KOPT-K1 (cell line): Measurements from ENCODE around the gene ROR1.

Source experiments
- H3K27ac ChIP-seq: fragments of 200-600 bp; sonication (generic); 2 replicates; pipeline ENCODE4 v1.5.1; 2016; ENCODE audit warnings: antibody characterized with exemption, mild to moderate bottlenecking, low read depth, low read length; ENCODE audit not compliant: poor library complexity, severe bottlenecking
- H3K36me3 ChIP-seq: fragments of 200-600 bp; sonication (generic); 2 replicates; pipeline ENCODE4 v1.5.1; 2017; ENCODE audit warnings: antibody characterized with exemption, mild to moderate bottlenecking, low read length, moderate library complexity; ENCODE audit not compliant: insufficient read depth
- H3K9me3 ChIP-seq: fragments of 200-600 bp; sonication (generic); 2 replicates; pipeline ENCODE4 v1.5.1; 2017; ENCODE audit warnings: antibody characterized with exemption, low read length, mild to moderate bottlenecking; ENCODE audit not compliant: insufficient read depth, poor library complexity, severe bottlenecking

The ROR1 gene

DNA sequence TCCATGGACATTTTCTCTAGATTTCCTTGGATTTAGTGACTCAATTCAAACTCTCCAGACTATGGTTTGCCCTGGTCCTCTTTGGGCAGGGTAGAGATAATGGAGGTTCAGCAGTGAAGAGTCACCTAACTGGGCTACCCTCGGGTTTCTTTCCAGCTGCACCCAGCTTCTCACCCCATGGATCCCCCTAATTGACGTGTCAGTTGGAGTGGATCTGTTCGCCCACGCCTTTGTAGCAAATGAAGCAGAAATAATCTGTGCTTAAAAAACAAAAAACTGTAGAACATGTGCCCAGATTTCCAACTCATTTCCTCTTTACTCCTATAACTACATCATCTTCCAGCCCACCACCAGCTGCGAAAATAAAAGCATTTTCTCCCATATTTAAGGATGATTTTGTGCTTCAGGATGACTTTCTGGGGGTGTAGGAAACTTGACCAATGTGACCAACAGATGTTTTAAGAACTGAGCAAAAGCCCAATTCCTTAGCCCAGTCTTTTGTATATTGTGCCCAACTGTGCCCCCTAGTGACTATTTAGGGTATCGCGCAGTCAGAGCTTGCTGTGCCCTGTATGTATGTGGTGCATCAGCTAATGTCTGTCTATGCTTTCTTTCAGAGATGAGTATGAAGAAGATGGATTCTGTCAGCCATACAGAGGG lies 363.1 kb downstream of the ROR1 start:
- no peaks in the 10 kb centered on the region for H3K36me3 ChIP-seq
- no peak overlapping the region for H3K27ac ChIP-seq
- no peaks in the 10 kb centered on the region for H3K9me3 ChIP-seq

GRCh38 chr1:64137412-64137803 lies 363.6 kb downstream of the ROR1 start:
- Histone ChIP-seq H3K9me3 (no peaks in the 10 kb centered on the region), H3K36me3 (no peaks in the 10 kb centered on the region), H3K27ac (no peak overlapping the region)

DNA sequence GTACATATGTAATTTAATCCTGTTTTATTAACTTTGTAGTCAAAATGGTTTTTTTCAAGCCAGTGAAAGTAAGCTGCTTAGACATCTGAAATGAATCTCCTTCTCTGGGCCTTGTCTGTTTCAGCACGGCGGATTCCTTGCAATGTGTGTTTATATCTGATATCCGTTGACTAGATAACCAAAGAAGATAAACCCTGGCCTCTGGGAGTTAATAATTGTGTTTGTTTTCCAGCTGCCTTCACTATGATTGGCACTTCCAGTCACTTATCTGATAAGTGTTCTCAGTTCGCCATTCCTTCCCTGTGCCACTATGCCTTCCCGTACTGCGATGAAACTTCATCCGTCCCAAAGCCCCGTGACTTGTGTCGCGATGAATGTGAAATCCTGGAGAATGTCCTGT lies 366.1 kb downstream of the ROR1 start:
- H3K27ac ChIP-seq, result no peak overlapping the region

GRCh38 chr1:64140596-64140995 lies 366.8 kb downstream of the ROR1 start:
- H3K27ac ChIP-seq, result no peak overlapping the region
- H3K9me3 ChIP-seq, result no peaks in the 10 kb centered on the region
- H3K36me3 ChIP-seq, result no peaks in the 10 kb centered on the region

More for the DNA sequence above, 366.1 kb downstream of the ROR1 start:
- H3K9me3 ChIP-seq, result no peaks in the 10 kb centered on the region
- no peaks in the 10 kb centered on the region for H3K36me3 ChIP-seq

- H3K36me3 ChIP-seq, result no peaks in the 10 kb centered on the region
- H3K9me3 ChIP-seq, result no peaks in the 10 kb centered on the region
- no peak overlapping the region for H3K27ac ChIP-seq
These were observed 373.4 kb downstream of the ROR1 start for GRCh38 chr1:64147045-64147724.

DNA sequence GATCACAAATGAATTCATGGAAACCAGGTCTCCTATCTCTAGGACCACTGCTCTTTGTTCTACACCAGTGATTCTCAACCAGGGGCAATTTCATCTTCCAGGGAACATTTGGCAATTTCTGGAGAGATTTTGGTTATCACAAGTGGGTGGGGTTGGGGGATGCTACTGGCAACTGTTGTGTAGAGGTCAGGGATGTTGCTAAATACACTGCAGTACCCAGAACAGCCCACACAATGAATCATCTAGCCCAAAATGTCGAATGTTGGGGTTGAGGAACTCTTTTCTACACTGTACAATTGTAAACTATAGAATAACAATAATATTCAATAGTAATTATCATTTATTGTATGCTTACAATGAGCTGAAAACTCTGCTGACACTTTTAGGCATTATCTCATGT lies 373.9 kb downstream of the ROR1 start:
- Histone ChIP-seq H3K36me3 (no peaks in the 10 kb centered on the region), H3K27ac (no peak overlapping the region), H3K9me3 (no peaks in the 10 kb centered on the region)

GRCh38 chr1:64150266-64150665 lies 376.4 kb downstream of the ROR1 start:
- Histone ChIP-seq H3K9me3 (no peaks in the 10 kb centered on the region), H3K36me3 (no peaks in the 10 kb centered on the region), H3K27ac (no peak overlapping the region)

GRCh38 chr1:64150729-64151230 lies 377.0 kb downstream of the ROR1 start:
- H3K27ac ChIP-seq, result no peak overlapping the region

DNA sequence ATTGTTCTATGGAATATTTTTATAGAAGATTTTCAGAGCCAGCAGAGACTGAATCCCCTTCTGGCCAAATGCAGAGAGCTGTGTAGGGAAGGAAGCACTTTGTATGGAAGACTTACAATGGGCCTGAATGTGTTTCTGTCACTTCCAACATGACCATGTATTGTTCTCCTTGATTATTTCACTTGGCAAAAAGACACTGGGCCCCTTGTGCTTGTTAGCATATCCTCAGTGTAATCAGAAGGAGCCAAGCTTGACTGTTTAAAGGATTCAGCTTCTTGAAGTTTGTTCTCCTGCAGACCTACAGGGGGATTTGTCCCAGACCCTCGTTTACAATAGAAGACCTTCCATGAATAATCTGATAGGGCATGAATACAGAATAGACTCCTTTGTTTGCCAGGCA lies 381.5 kb downstream of the ROR1 start:
- Histone ChIP-seq H3K27ac (no peak overlapping the region), H3K36me3 (no peaks in the 10 kb centered on the region), H3K9me3 (no peaks in the 10 kb centered on the region)

More at GRCh38 chr1:64150729-64151230, 377.0 kb downstream of the ROR1 start:
- no peaks in the 10 kb centered on the region for H3K9me3 ChIP-seq
- no peaks in the 10 kb centered on the region for H3K36me3 ChIP-seq

GRCh38 chr1:64161357-64161941 lies 387.6 kb downstream of the ROR1 start:
- Histone ChIP-seq H3K27ac (no peak overlapping the region), H3K9me3 (no peaks in the 10 kb centered on the region), H3K36me3 (no peaks in the 10 kb centered on the region)

DNA sequence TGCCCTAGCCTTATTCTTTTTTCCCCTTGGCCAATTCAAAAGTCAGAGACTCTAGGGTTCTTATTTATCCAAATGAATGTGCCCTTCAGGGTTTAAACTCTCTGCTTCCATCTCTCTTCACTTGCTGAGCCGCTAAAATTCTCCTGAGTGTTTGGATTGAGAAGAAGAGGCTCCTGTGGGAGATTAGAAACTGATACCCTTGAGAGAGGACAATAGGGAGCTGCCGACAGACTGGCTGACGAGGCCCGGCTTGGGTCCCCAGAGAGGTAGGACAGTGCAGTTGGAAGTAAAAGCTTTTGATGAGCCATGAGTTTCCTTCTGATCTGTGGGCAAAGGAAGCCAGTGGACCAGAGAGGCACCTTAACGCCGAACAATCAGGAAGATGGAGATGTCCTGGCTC lies 388.3 kb downstream of the ROR1 start:
- Histone ChIP-seq H3K27ac (no peak overlapping the region), H3K36me3 (no peaks in the 10 kb centered on the region), H3K9me3 (no peaks in the 10 kb centered on the region)

DNA sequence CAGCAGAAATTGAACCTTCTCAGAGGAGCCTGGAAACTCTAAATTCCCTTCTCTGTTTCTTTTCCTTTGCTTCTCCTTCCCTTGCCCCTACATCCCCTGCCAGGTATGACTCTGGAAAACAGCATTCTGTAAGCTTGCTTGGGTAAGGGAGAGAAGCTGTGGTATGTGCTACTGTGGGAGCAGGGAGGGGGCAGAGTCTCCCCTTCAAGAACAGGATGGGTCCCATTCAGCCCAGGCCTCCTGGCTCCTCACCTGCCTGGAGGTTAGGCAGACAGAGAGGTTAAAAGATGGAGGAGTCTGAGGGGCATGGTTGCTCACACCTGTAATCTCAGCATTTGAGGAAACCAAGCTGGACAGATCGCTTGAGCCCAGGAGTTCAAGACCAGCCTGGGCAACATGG lies 389.0 kb downstream of the ROR1 start:
- Histone ChIP-seq H3K27ac (no peak overlapping the region), H3K36me3 (no peaks in the 10 kb centered on the region), H3K9me3 (no peaks in the 10 kb centered on the region)

- Histone ChIP-seq H3K9me3 (no peaks in the 10 kb centered on the region), H3K27ac (no peak overlapping the region), H3K36me3 (no peaks in the 10 kb centered on the region)
These were observed 389.6 kb downstream of the ROR1 start for GRCh38 chr1:64163431-64163830.

DNA sequence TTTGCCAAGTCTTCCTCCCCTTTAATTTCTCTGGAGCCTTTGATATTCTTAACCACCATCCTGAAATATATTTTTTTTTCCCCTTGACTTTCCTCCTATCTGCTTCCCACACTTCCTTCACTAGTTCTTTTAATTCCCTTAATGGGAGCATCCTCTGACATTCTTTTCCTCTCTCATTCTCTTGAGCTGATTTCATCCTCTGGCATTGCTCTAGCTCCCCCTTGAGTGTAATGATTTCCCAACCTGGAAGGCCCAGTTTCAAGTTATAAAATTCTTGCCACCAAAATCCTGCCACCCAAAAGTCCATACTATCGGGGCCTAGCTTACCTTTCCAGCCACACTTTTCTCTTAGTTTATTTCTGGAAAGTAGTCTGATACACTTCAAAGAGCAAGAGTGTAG lies 390.2 kb downstream of the ROR1 start:
- H3K9me3 ChIP-seq, result no peaks in the 10 kb centered on the region
- H3K27ac ChIP-seq, result no peak overlapping the region
- no peaks in the 10 kb centered on the region for H3K36me3 ChIP-seq

- Histone ChIP-seq H3K9me3 (no peaks in the 10 kb centered on the region), H3K36me3 (no peaks in the 10 kb centered on the region), H3K27ac (no peak overlapping the region)
These were observed 392.8 kb downstream of the ROR1 start for GRCh38 chr1:64166629-64167028.
